ENCODE data around the gene LFNG. TPM values are rescaled to one million over a fixed set of nuclear protein-coding genes. Genes with fewer than 3 reads are reported as not detected.

LFNG gene
- total RNA-seq, 1 experiment from 2014 or later: 38.1 TPM

DNA sequence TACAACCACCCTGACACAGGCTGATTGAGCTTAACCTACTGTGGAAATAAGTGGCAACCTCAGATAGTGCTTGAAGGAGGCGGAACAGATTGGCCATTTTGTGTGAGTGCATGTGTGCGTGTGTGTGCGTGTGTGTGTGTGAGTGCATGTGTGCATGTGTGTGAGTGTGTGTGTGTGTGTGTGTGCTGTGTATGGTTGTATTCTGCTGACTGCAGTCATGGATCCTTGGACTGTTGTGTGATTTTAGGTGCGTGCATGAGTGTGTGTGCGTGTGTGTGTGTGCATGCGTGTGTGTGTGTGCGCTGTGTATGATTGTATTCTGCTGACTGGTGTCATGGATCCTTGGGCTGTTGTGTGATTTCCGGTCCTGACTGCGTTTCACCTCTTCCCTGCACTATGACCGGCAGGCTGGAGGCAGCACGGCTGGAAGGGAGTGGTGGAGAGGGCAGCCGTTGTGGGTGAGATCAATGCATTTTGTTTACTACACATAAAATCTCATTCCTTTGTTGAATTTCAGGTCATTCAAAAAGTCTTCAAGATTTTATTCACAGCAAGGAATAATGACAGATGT lies 45.5 kb downstream of the LFNG start:
- intact Hi-C loops (cut with micrococcal nuclease; ENCODE audit: unreplicated experiment): no loop called here
- Histone ChIP-seq H3K9me3 (ENCODE audit: control insufficient read depth, insufficient read depth, low read depth, low read length) (no peaks in the 10 kb centered on the region), H3K4me1 (ENCODE audit: control insufficient read depth, insufficient read depth, low read length) (peaks cover 9% of the 10 kb centered on the region; the same call in 1 of the 2 replicates), H3K27ac (ENCODE audit: low read length) (no peak overlapping the region), H3K36me3 (ENCODE audit: control insufficient read depth, insufficient read depth, low read length) (no peaks in the 10 kb centered on the region; the same call in 1 of the 2 replicates), H3K4me3 (ENCODE audit: low read depth in 2 of 2, low read length in 2 of 2) (no peak overlapping the region), H3K27me3 (ENCODE audit: control insufficient read depth, insufficient read depth, low read length) (no peaks in the 10 kb centered on the region)
- ChIA-PET POLR2A (no interaction called here), CTCF (no interaction called here)
- ATAC-seq (no peak), DNase-seq (ENCODE audit: low read depth, low spot score) (no peak)
- no TSS peak for BruUV-seq (replicated peaks)
- TF ChIP-seq TCF7L2 (IDR thresholded peaks at IDR 0.05; ENCODE audit: low read depth, low read length) (no peak), SIN3A (IDR thresholded peaks at IDR 0.05; ENCODE audit: borderline replicate concordance, insufficient read depth, low read depth, low read length) (no peak), POLR2AphosphoS5 (IDR thresholded peaks at IDR 0.05; ENCODE audit: low read depth, low read length) (no peak)
- TF ChIP-seq, protein P1, sequence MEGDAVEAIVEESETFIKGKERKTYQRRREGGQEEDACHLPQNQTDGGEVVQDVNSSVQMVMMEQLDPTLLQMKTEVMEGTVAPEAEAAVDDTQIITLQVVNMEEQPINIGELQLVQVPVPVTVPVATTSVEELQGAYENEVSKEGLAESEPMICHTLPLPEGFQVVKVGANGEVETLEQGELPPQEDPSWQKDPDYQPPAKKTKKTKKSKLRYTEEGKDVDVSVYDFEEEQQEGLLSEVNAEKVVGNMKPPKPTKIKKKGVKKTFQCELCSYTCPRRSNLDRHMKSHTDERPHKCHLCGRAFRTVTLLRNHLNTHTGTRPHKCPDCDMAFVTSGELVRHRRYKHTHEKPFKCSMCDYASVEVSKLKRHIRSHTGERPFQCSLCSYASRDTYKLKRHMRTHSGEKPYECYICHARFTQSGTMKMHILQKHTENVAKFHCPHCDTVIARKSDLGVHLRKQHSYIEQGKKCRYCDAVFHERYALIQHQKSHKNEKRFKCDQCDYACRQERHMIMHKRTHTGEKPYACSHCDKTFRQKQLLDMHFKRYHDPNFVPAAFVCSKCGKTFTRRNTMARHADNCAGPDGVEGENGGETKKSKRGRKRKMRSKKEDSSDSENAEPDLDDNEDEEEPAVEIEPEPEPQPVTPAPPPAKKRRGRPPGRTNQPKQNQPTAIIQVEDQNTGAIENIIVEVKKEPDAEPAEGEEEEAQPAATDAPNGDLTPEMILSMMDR (IDR thresholded peaks at IDR 0.05): no peak
- TF ChIP-seq, protein P2, sequence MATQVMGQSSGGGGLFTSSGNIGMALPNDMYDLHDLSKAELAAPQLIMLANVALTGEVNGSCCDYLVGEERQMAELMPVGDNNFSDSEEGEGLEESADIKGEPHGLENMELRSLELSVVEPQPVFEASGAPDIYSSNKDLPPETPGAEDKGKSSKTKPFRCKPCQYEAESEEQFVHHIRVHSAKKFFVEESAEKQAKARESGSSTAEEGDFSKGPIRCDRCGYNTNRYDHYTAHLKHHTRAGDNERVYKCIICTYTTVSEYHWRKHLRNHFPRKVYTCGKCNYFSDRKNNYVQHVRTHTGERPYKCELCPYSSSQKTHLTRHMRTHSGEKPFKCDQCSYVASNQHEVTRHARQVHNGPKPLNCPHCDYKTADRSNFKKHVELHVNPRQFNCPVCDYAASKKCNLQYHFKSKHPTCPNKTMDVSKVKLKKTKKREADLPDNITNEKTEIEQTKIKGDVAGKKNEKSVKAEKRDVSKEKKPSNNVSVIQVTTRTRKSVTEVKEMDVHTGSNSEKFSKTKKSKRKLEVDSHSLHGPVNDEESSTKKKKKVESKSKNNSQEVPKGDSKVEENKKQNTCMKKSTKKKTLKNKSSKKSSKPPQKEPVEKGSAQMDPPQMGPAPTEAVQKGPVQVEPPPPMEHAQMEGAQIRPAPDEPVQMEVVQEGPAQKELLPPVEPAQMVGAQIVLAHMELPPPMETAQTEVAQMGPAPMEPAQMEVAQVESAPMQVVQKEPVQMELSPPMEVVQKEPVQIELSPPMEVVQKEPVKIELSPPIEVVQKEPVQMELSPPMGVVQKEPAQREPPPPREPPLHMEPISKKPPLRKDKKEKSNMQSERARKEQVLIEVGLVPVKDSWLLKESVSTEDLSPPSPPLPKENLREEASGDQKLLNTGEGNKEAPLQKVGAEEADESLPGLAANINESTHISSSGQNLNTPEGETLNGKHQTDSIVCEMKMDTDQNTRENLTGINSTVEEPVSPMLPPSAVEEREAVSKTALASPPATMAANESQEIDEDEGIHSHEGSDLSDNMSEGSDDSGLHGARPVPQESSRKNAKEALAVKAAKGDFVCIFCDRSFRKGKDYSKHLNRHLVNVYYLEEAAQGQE (IDR thresholded peaks at IDR 0.05; ENCODE audit: insufficient read depth in 1 of 2, low read depth in 2 of 2, low read length in 1 of 2): no peak
- in situ Hi-C loops (cut with HindIII; ENCODE audit: low pct_unique_long_range_greater_than_20kb, low sequenced_read_pairs): no loop called here

DNA sequence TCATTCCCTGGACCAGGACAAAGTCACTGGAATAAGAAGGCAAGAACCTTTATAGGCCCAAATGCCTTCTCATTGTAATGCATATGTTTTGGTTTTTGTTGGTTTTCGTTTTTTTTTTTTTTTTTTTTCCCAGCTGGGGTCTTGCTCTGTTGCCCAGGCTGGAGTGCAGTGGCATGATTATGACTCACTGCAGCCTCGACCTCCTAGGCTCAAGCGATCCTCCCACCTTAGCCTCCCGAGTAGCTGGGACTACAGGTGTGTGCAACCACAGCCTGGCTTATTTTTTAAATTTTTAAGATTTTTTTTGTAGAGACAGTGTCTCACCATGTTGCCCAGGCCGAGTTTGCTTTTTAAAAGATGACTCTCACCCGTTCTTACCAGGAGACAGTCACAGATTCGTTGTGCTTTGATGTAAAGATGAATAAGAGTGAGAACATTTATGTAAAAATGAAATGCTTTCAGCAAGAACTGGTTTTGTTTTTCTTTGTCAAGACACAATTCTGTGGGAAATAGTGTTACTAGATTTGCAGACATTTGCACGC lies 46.8 kb downstream of the LFNG start:
- Histone ChIP-seq H3K4me1 (ENCODE audit: control insufficient read depth, insufficient read depth, low read length) (peaks cover 6% of the 10 kb centered on the region; the same call in 1 of the 2 replicates), H3K27ac (ENCODE audit: low read length) (no peak overlapping the region), H3K27me3 (ENCODE audit: control insufficient read depth, insufficient read depth, low read length) (no peaks in the 10 kb centered on the region), H3K4me3 (ENCODE audit: low read depth in 2 of 2, low read length in 2 of 2) (no peak overlapping the region), H3K9me3 (ENCODE audit: control insufficient read depth, insufficient read depth, low read depth, low read length) (no peaks in the 10 kb centered on the region), H3K36me3 (ENCODE audit: control insufficient read depth, insufficient read depth, low read length) (no peaks in the 10 kb centered on the region; the same call in 1 of the 2 replicates)
- intact Hi-C loops (cut with micrococcal nuclease; ENCODE audit: unreplicated experiment): no loop called here
- POLR2A ChIA-PET: interaction anchor here (0.6 to 0.7 kb wide), 3 partner anchors 8 to 43 kb away, joined by 3 to 10 read pairs (median 9); no protein-coding TSS in a partner anchor
- DNase-seq (ENCODE audit: low read depth, low spot score): no peak
- no TSS peak for BruUV-seq (replicated peaks)
- TF ChIP-seq, protein P1 (IDR thresholded peaks at IDR 0.05): no peak
- no peak for TF ChIP-seq SIN3A (IDR thresholded peaks at IDR 0.05; ENCODE audit: borderline replicate concordance, insufficient read depth, low read depth, low read length)
- no peak for TF ChIP-seq TCF7L2 (IDR thresholded peaks at IDR 0.05; ENCODE audit: low read depth, low read length)
- TF ChIP-seq, protein P2 (IDR thresholded peaks at IDR 0.05; ENCODE audit: insufficient read depth in 1 of 2, low read depth in 2 of 2, low read length in 1 of 2): no peak
- no peak for TF ChIP-seq POLR2AphosphoS5 (IDR thresholded peaks at IDR 0.05; ENCODE audit: low read depth, low read length)
- CTCF ChIA-PET: interaction anchor here (0.6 to 0.7 kb wide), 2 partner anchors 31 to 63 kb away, joined by 3 to 4 read pairs; no protein-coding TSS in a partner anchor
- ATAC-seq: no peak
- in situ Hi-C loops (cut with HindIII; ENCODE audit: low pct_unique_long_range_greater_than_20kb, low sequenced_read_pairs): no loop called here
